Endodermal cell (in vitro differentiated cells): Measurements from ENCODE around the gene TSC1. TPM values are rescaled to one million over a fixed set of nuclear protein-coding genes. Genes with fewer than 3 reads are reported as not detected.

Source experiments
- DNase-seq: peaks from one replicate; pipeline ENCODE4 v3.0.0-alpha.2; 2017
- H3K27ac ChIP-seq: 2 replicates; pipeline ENCODE4 v1.5.1; 2013; ENCODE audit warnings: mild to moderate bottlenecking, low read depth, low read length, moderate library complexity
- H3K27me3 ChIP-seq: 2 replicates; pipeline ENCODE4 v1.6.1; 2013; ENCODE audit warnings: mild to moderate bottlenecking, low read length, moderate library complexity; ENCODE audit not compliant: insufficient read depth, control insufficient read depth, poor library complexity, severe bottlenecking
- H3K36me3 ChIP-seq: 2 replicates; pipeline ENCODE4 v1.7.0; 2013; ENCODE audit warnings: mild to moderate bottlenecking, low read length, moderate library complexity; ENCODE audit not compliant: control insufficient read depth, insufficient read depth
- H3K4me1 ChIP-seq: one replicate; pipeline ENCODE4 v1.7.0; 2013; ENCODE audit warnings: low read length; ENCODE audit not compliant: control insufficient read depth, insufficient read depth
- H3K4me3 ChIP-seq: 2 replicates; pipeline ENCODE4 v1.5.1; 2013; ENCODE audit warnings: mild to moderate bottlenecking, low read length, moderate library complexity
- H3K9ac ChIP-seq: 2 replicates; pipeline ENCODE4 v1.6.1; 2013; ENCODE audit warnings: mild to moderate bottlenecking, low read length, moderate library complexity; ENCODE audit not compliant: poor library complexity, severe bottlenecking; ENCODE audit errors: extremely low read depth
- H3K9me3 ChIP-seq: 2 replicates; pipeline ENCODE4 v1.6.1; 2013; ENCODE audit warnings: mild to moderate bottlenecking, low read length, moderate library complexity; ENCODE audit not compliant: control insufficient read depth
- H3K27ac Mint-ChIP-seq: 2 replicates; pipeline ENCODE4 v1.8.0; 2020; ENCODE audit warnings: mixed read lengths
- H3K27me3 Mint-ChIP-seq: 2 replicates; pipeline ENCODE4 v1.8.0; 2021; ENCODE audit warnings: mild to moderate bottlenecking, mixed read lengths; ENCODE audit not compliant: insufficient read depth
- H3K36me3 Mint-ChIP-seq: 2 replicates; pipeline ENCODE4 v1.8.0; 2020; ENCODE audit warnings: low read depth, mixed read lengths
- H3K4me1 Mint-ChIP-seq: 2 replicates; pipeline ENCODE4 v1.8.0; 2020; ENCODE audit warnings: mixed read lengths
- H3K4me3 Mint-ChIP-seq: 2 replicates; pipeline ENCODE4 v1.8.0; 2020; ENCODE audit warnings: mild to moderate bottlenecking, moderate library complexity, mixed read lengths
- H3K9me3 Mint-ChIP-seq: 2 replicates; pipeline ENCODE4 v1.8.0; 2020; ENCODE audit warnings: mild to moderate bottlenecking, mixed read lengths
- CTCF ChIP-seq: fragments of 200-600 bp; sonication (generic); conservative IDR thresholded peaks from 2 replicates; pipeline ENCODE4 v1.5.0; 2021; ENCODE audit warnings: antibody characterized with exemption, mild to moderate bottlenecking
- WGBS, 2 experiments: methylation state at CpG; one replicate each; pipeline versions ENCODE4 v1.1.5 to v1.1.7; 2013; ENCODE audit warnings: missing lambda C conversion rate in 2 of 2, mixed read lengths in 1 of 2; ENCODE audit not compliant: insufficient coverage in 1 of 2, insufficient read length in 1 of 2; 5-methylcytosine and 5-hydroxymethylcytosine counted together
- total RNA-seq, 2 donors: library from RNA; stranded (reverse); fragmentation: NEBNext Ultra II Directional in 1 of 2; extraction: Animal tissue kit (Norgen Biotek cat#: 25700) in 1 of 2; gene quantifications; 2 replicates in 1 of 2; 3 replicates in 1 of 2; pipeline ENCODE4 v1.2.1, GENCODE V29; 2021

The TSC1 gene
- total RNA-seq, 2 donors from 2014 or later, result 67.8 to 72.9 TPM

- Histone ChIP-seq H3K9ac (no peak overlapping the region), H3K4me3 (no peak overlapping the region), H3K4me1 (no peaks in the 10 kb centered on the region), H3K27me3 (no peaks in the 10 kb centered on the region), H3K9me3 (no peaks in the 10 kb centered on the region), H3K36me3 (no peaks in the 10 kb centered on the region), H3K27ac (no peak overlapping the region)
- Mint-ChIP-seq H3K36me3 (no peaks in the 10 kb centered on the region), H3K9me3 (no peaks in the 10 kb centered on the region), H3K27me3 (peaks cover 3% of the 10 kb centered on the region), H3K4me3 (no peak overlapping the region), H3K4me1 (no peaks in the 10 kb centered on the region), H3K27ac (no peak overlapping the region)
- 94 to 97% methylated on average over 6 to 9 of the region's 9 CpGs for WGBS, 2 experiments
- TF ChIP-seq CTCF, result no peak
- DNase-seq, result no peak
These were observed 75.2 kb downstream of the TSC1 start for GRCh38 chr9:132869266-132869665.

- H3K27me3 Mint-ChIP-seq, result no peaks in the 10 kb centered on the region
- H3K4me3 Mint-ChIP-seq, result no peak overlapping the region
- H3K9me3 Mint-ChIP-seq, result no peaks in the 10 kb centered on the region
- no peaks in the 10 kb centered on the region for H3K36me3 ChIP-seq
- no peaks in the 10 kb centered on the region for H3K9me3 ChIP-seq
- H3K4me1 ChIP-seq, result no peaks in the 10 kb centered on the region
- no peak overlapping the region for H3K9ac ChIP-seq
- no peak overlapping the region for H3K27ac ChIP-seq
- no peaks in the 10 kb centered on the region for H3K27me3 ChIP-seq
- H3K27ac Mint-ChIP-seq, result no peak overlapping the region
- WGBS, 2 experiments, result 90 to 95% methylated on average over 3 to 8 of the region's 8 CpGs
- H3K4me1 Mint-ChIP-seq, result no peaks in the 10 kb centered on the region
- no peaks in the 10 kb centered on the region for H3K36me3 Mint-ChIP-seq
- TF ChIP-seq CTCF, result no peak
- H3K4me3 ChIP-seq, result no peak overlapping the region
- no peak for DNase-seq
These were observed 77.5 kb downstream of the TSC1 start for GRCh38 chr9:132866898-132867297.

- no peak for TF ChIP-seq CTCF
- Mint-ChIP-seq H3K27ac (no peak overlapping the region), H3K36me3 (no peaks in the 10 kb centered on the region), H3K27me3 (no peaks in the 10 kb centered on the region), H3K9me3 (no peaks in the 10 kb centered on the region), H3K4me3 (no peak overlapping the region), H3K4me1 (no peaks in the 10 kb centered on the region)
- H3K36me3 ChIP-seq, result no peaks in the 10 kb centered on the region
- DNase-seq, result no peak
- no peak overlapping the region for H3K4me3 ChIP-seq
- H3K27ac ChIP-seq, result no peak overlapping the region
- whole genome bisulfite sequencing, 2 experiments, result 78 to 86% methylated on average over 6 to 8 of the region's 8 CpGs
- no peaks in the 10 kb centered on the region for H3K27me3 ChIP-seq
- no peak overlapping the region for H3K9ac ChIP-seq
- H3K9me3 ChIP-seq, result no peaks in the 10 kb centered on the region
- no peaks in the 10 kb centered on the region for H3K4me1 ChIP-seq
These were observed 79.7 kb downstream of the TSC1 start for GRCh38 chr9:132864691-132865090.
